ENCODE data around the gene CIDEC.
"Not testable (repeated sequence)": the region's sequence is repeated elsewhere in the genome, so short reads cannot be mapped to it uniquely, and the experiment has no call there.

The CIDEC gene

GRCh38 chr3:9898467-9899241, 18.6 kb upstream of the CIDEC start:
- Mint-ChIP-seq H3K9me3 (no peaks in the 10 kb centered on the region), H3K27ac (peak overlapping the region; percentile 84 to 89 (median 88)), H3K4me3 (no peak overlapping the region), H3K36me3 (ENCODE audit: low read depth) (peaks cover 16% of the 10 kb centered on the region), H3K4me1 (peaks cover 42% of the 10 kb centered on the region), H3K27me3 (ENCODE audit: low read depth) (no peaks in the 10 kb centered on the region)
- TF ChIP-seq, protein P1, sequence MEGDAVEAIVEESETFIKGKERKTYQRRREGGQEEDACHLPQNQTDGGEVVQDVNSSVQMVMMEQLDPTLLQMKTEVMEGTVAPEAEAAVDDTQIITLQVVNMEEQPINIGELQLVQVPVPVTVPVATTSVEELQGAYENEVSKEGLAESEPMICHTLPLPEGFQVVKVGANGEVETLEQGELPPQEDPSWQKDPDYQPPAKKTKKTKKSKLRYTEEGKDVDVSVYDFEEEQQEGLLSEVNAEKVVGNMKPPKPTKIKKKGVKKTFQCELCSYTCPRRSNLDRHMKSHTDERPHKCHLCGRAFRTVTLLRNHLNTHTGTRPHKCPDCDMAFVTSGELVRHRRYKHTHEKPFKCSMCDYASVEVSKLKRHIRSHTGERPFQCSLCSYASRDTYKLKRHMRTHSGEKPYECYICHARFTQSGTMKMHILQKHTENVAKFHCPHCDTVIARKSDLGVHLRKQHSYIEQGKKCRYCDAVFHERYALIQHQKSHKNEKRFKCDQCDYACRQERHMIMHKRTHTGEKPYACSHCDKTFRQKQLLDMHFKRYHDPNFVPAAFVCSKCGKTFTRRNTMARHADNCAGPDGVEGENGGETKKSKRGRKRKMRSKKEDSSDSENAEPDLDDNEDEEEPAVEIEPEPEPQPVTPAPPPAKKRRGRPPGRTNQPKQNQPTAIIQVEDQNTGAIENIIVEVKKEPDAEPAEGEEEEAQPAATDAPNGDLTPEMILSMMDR (IDR thresholded peaks at IDR 0.05; ENCODE audit: unreplicated experiment in 3 of 3) = no peak

- Mint-ChIP-seq H3K9me3 (no peaks in the 10 kb centered on the region), H3K4me1 (peaks cover 40% of the 10 kb centered on the region), H3K36me3 (ENCODE audit: low read depth) (peaks cover 25% of the 10 kb centered on the region), H3K27me3 (ENCODE audit: low read depth) (no peaks in the 10 kb centered on the region), H3K4me3 (peak overlapping the region in 1 of 3 experiments; percentile 2), H3K27ac (peak overlapping the region; percentile 84 to 89 (median 88))
- TF ChIP-seq, protein P1 (IDR thresholded peaks at IDR 0.05; ENCODE audit: unreplicated experiment in 3 of 3) = no peak
Observed at GRCh38 chr3:9897408-9898372, 17.6 kb upstream of the CIDEC start.

DNA sequence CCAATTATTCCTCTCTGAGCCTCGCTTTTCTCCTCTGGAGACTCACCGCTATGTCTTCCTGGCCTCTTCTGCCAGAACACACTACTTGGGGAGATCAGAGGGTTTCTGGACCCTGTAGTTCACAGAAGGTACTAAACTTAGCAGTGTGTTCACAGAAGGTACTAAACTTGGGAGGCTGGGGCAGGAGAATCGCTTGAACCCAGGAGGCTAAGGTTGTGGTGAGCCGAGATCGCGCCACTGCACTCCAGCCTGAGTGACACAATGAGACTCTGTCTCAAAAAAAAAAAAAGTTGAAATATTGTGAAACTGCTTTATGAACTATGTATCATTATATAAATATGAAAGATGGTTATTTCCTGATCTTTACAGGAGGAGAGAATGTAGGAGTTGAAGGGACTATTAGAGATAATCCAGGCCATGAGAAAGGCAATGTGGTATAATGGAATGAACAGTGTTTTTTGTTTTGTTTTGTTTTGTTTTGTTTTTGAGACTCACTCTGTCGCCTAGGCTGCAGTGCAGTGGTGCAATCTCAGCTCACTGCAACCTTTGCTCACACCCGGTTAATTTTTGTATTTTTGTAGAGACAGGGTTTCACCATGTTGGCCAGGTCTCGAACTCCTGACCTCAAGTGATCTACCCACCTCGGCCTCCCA, 16.8 kb upstream of the CIDEC start:
- Mint-ChIP-seq H3K36me3 (ENCODE audit: low read depth) (peaks cover 30% of the 10 kb centered on the region), H3K4me1 (peaks cover 46% of the 10 kb centered on the region), H3K27ac (peak overlapping the region; percentile 84 to 89 (median 88))
- not testable (repeated sequence) for H3K4me3 Mint-ChIP-seq; H3K9me3 Mint-ChIP-seq; H3K27me3 Mint-ChIP-seq (ENCODE audit: low read depth)

- Mint-ChIP-seq H3K27ac (peak overlapping the region in 2 of 3 experiments; percentile 31 to 73), H3K4me1 (peaks cover 55% of the 10 kb centered on the region), H3K36me3 (ENCODE audit: low read depth) (peaks cover 30% of the 10 kb centered on the region)
Observed at GRCh38 chr3:9895715-9896114, 15.7 kb upstream of the CIDEC start.

DNA sequence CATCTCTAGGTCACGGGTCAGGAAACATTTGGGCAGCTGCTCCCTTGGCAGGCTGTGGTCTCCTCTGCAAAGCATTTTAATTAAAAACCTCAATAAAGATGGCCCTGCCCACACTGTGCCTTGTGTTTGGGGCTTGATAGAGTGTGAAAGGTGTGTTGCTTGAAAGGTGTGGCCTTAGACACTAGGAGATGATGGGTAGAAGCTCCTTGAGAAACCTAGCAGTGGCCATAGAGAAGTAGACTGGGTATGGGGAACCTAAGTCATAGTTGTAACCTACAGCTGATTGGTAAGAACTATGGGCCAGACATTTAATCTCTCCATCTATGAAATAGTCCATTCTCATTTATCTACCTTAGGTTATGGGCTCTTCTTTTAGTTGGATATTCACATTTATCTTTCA, 13.7 kb upstream of the CIDEC start:
- H3K36me3 Mint-ChIP-seq (ENCODE audit: low read depth) = peaks cover 33% of the 10 kb centered on the region
- no peak overlapping the region for H3K27ac Mint-ChIP-seq
- H3K9me3 Mint-ChIP-seq = no peaks in the 10 kb centered on the region
- H3K27me3 Mint-ChIP-seq (ENCODE audit: low read depth) = no peaks in the 10 kb centered on the region
- TF ChIP-seq, protein P1 (IDR thresholded peaks at IDR 0.05; ENCODE audit: unreplicated experiment in 3 of 3) = no peak
- peaks cover 47% of the 10 kb centered on the region for H3K4me1 Mint-ChIP-seq
- H3K4me3 Mint-ChIP-seq = peak overlapping the region; percentile 20 to 46 (median 29)

More at GRCh38 chr3:9895715-9896114, 15.7 kb upstream of the CIDEC start:
- not testable (repeated sequence) for H3K9me3 Mint-ChIP-seq; H3K27me3 Mint-ChIP-seq (ENCODE audit: low read depth); H3K4me3 Mint-ChIP-seq

GRCh38 chr3:9891072-9891622, 11.1 kb upstream of the CIDEC start:
- Mint-ChIP-seq H3K27ac (peak overlapping the region; percentile 91 to 98 (median 97)), H3K27me3 (ENCODE audit: low read depth) (no peaks in the 10 kb centered on the region), H3K4me1 (peaks cover 32% of the 10 kb centered on the region), H3K4me3 (peak overlapping the region; percentile 99), H3K36me3 (ENCODE audit: low read depth) (peaks cover 33% of the 10 kb centered on the region), H3K9me3 (no peaks in the 10 kb centered on the region)
- TF ChIP-seq, protein P1 (IDR thresholded peaks at IDR 0.05; ENCODE audit: unreplicated experiment in 3 of 3) = no peak
